NCI-H1930 (cell line): Measurements from ENCODE around the gene STUB1.

Source experiments
- DNase-seq, 2 experiments: peaks; one replicate each; lab custom pipeline; 2025; lab: John Stamatoyannopoulos, UW

STUB1 gene

DNA sequence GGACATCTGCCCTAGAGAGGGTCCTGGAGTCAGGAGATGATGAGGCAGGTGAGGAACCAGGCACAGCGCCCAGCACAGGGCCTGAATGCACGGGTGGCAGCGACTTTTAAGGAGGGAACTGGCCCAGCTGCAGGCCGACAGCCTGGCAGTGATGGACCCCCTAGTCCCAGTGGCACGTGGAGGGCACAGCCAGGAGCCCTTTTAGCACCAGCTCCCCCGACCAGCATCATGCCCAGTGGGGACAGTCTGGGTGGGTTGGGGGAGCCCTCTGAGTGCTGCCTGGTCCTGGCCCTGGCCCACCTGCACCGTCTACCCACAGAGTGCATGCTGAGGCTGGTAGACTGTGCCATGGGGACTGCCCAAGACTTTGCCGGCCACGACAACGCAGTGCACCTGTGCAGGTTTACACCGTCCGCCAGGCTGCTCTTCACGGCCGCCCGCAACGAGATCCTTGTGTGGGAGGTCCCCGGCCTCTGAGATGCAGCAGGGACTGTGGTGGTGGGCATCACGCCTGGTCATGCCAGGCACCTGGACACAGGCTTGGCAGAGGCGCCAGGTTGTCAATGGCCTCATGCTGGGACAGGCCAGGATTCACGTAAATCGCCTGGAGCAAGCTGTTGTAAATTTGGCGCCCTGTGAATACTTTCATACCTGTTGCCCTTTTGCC is 13.0 kb upstream of the STUB1 start:
- no peak for DNase-seq

- DNase-seq: peak; percentile 83 to 94
These were observed 12.3 kb upstream of the STUB1 start, which contains the start of gene RHOT2 for GRCh38 chr16:667780-668518. Gene RHOT2 (plus strand): TSS chr16:668132. CDS start chr16:668200, 68 bp downstream.

- no peak for DNase-seq
These were observed 11.6 kb upstream of the STUB1 start for GRCh38 chr16:668519-669171.

- no peak for DNase-seq
These were observed 10.5 kb upstream of the STUB1 start for GRCh38 chr16:669666-670065.

DNA sequence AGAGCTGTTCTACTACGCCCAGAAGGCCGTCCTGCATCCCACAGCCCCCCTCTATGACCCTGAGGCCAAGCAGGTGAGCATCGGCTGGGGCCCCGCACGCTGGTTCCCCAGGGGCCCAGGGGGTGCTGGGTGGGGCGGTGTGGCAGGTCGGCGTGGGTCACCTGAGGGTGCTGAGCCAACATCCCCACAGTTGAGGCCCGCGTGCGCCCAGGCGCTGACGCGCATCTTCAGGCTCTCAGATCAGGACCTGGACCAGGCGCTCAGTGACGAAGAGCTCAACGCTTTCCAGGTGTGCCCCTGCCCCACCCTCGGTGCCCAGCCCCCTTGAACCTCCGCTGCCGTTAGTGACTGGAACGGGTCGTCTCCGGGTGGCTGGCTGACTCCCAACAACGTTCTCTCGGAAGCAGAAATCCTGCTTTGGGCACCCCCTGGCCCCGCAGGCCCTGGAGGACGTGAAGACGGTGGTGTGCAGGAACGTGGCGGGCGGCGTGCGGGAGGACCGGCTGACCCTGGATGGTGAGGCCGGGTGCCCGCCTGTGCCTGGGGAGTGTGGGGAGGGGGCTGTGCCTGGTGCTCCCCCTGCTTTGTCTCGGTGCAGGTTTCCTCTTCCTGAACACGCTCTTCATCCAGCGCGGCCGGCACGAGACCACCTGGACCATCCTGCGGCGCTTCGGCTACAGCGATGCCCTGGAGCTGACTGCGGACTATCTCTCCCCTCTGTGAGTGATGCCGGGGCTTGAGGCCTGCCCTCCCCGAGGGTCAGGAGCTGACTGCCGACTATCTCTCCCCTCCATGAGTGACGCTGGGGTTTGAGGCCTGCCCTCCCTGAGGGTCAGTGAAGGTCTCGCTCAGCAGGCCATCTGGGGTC is 9.5 kb upstream of the STUB1 start:
- no peak for DNase-seq

DNA sequence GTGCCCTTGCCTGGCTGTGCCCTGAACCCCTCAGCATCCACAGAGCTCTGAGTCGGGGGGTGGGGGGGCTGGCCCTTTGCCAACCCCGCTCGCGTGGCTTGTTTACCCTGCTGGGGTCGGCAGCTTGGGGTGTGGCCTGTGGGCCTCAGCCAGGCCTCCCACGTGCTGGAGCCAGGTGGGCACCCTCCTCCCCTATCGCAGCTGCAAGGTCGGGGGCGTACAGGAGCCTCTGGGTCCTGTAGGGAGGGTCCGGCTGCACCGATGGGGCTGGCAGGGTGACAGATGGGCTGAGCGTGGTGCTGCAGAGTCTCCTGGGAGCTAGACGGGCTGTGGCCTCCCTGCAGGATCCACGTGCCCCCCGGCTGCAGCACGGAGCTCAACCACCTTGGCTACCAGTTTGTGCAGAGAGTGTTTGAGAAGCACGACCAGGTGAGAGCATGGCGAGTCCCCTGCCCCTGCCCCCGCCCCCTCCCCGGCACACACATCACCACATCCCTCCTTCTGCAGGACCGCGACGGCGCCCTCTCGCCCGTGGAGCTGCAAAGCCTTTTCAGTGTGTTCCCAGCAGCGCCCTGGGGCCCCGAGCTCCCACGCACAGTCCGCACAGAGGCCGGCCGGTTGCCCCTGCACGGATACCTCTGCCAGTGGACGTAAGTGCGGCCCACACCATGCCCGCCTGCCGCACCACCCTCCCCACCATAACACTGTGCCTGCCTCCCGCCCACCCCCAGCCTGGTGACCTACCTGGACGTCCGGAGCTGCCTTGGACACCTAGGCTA is 8.7 kb upstream of the STUB1 start:
- DNase-seq: no peak

DNA sequence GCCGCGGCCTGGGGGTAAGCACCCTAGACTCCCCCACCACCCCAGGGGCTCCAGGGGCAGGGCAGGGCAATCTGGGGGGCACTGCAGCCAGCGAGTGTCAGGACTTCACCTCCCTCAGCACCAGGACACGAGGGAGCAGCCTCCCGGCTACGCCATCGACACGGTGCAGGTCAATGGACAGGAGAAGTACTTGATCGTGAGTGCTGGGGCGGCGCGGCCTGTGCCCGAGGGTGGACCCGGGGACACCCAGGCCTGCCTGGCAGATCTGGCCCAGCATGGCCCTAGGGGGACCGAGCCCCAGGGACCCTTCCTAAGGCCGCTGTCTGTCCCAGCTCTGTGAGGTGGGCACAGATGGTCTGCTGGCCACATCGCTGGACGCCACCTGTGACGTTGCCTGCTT is 7.8 kb upstream of the STUB1 start:
- DNase-seq: no peak

DNA sequence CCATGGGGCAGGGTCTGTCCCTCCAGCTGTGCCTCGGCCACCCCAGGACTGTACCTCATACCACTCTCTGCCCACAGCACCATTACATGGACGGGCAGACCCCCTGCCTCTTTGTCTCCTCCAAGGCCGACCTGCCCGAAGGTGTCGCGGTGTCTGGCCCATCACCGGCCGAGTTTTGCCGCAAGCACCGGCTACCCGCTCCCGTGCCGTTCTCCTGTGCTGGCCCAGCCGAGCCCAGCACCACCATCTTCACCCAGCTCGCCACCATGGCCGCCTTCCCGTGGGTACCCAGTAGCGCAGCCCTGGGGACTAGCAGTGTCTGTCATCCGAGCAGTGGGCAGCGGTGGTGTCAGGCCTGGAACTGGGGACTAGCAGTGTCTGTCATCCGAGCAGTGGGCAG is 7.4 kb upstream of the STUB1 start:
- no peak for DNase-seq

GRCh38 chr16:673399-673991 is 6.7 kb upstream of the STUB1 start:
- no peak for DNase-seq

DNA sequence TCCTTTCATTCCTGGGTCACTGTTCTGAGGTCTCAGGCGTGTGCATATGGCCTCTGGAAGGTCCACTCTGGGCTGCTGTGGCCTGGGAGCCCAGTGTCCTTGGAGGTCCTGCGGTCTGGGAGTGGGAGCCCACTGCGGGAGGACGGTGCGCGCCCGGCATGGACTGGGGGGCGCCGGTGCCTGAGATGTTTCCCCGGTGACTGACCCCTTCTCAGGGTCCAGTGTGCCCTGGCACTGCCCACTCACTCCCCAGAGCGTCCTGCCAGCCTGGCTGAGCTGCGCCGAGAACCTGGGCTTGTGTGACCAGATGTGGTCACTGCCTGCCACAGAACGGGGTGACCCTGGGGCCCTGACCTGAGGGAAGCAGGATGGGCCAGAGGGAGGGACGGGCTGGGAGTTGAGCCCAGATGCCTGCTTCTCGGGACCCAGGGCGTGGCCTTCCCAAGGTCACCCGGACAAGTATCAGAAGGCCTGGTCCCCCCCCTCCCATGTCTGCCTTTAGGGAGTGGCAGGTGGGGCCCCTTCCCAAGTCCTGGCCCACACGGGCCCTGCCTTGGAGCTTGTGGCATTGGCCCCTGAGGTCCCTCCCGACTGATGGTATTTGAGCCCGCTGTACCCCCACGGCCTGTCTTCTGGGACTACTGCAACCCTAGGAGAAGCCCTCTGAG is 5.9 kb upstream of the STUB1 start:
- DNase-seq: no peak

DNA sequence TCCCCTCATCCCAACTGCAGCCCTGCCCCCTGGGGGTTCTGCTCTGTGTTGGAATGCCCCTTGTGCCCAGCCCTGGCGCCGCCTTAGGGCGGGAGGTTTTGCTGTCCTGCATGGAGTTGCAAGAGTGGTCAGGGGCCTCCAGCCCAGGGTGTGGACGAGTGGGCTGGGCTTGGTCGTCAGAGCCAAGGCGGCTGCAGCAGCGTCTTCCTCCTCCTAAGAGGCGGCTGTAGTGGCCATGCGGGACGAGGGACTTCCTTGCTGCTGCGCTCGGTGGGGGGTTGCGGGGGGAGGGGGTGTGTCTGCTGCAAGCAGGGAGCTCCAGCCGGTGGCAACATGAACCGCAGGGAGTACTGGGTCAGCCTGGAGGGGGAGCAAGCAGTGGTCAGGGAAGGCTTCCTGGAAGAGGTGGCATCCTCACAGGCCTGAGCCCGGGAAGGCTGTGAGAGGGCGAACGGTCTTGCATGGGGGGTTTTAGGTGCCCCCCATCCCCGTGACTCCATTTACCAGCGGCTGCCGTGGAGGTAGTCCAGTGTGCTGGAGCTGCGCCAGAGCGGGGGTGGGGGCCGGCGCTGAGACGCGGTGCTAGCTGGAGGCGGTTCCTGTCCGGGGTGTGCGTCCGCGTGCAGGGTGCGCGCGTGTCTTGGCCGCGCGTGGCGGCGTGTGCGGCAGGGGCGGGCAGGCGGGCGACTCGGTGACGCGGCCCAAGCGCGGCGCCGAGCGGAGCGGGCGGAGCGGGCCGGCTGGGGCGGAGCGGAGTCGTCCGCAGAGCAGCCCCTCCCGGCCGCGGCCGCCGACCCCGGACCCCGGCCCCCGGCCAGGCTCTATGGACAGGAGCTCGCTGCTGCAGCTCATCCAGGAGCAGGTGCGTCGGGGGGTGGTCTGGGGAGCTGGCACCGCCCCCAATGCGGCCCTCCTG is 5.0 kb upstream of the STUB1 start, which contains the start of gene RHBDL1:
RHBDL1 (plus strand) TSS at position 704 of the 916 bp plus-strand sequence; CDS start at position 824, 120 bp downstream.
- DNase-seq: no peak

GRCh38 chr16:675884-676564 is 4.2 kb upstream of the STUB1 start:
- no peak for DNase-seq

DNA sequence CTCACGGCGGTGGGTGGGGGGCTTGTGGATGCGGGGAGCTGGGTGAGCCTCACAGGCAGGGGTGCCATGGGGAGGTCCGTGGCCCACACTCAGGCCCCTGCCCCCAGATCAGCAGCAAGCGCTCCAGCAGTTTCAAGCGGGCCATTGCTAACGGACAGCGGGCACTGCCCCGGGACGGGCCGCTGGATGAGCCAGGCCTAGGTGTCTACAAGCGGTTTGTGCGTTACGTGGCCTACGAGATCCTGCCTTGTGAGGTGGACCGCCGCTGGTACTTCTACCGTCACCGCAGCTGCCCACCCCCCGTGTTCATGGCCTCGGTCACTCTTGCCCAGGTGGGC is 3.7 kb upstream of the STUB1 start:
- no peak for DNase-seq

GRCh38 chr16:676913-677312 is 3.3 kb upstream of the STUB1 start:
- no peak for DNase-seq

DNA sequence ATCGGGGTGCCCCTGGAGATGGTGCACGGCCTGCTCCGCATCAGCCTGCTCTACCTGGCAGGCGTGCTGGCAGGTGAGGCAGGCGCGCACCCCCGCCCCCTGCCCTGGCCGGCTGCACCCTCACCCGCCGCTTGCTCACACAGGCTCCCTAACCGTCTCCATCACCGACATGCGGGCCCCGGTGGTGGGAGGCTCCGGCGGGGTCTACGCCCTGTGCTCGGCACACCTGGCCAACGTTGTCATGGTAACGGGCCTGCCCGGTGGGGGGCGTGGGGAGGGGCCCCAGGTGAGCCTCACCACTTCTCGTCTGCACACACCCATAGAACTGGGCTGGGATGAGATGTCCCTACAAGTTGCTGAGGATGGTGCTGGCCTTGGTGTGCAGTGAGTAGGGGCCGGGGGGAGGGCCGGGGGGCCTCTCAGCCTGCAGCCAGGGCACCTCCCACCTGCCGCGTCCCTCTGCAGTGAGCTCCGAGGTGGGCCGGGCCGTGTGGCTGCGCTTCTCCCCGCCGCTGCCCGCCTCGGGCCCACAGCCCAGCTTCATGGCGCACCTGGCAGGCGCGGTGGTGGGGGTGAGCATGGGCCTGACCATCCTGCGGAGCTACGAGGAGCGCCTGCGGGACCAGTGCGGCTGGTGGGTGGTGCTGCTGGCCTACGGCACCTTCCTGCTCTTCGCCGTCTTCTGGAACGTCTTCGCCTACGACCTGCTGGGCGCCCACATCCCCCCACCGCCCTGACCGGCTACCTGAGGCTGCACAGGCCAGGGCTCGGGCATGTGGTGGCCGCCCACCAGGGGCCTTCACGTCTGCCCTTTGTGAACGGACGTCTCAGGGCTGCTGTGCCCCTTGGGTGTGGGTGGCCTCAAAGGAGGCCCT is 2.7 kb upstream of the STUB1 start:
- DNase-seq: no peak

DNA sequence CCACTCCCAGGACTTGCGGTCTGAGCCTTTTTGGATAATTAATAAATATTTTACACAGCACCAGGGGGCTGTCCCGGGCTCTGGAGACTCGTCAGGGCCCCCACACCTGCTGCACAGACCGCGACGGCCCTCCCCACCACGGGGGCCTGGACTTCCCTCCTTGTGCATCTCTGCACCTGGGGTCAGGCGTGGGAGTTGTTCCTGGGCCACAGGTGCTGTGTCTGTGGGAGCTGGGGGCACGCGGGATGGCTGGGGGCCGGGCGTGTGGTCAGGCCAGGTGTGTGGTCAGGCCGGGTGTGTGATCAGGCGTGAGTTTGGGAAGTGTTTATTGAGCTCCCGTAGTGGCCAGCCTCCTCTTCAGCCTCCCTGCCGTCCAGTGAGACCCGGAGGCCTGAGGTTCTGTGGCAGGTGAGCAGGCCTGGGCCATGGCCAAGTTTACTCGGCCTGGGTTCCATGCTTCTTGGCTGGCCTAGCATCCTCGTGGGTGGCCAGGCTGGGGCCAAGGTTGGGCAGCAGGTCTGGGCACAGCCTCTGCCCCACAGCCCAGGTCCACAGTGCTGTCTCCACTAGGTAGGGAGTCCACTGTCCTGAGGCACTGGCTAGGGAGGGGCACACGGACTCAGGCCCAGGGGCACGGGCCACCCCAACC is 1.9 kb upstream of the STUB1 start:
- DNase-seq: no peak
